Activated CD8-positive, alpha-beta memory T cell treated with anti-CD3 and anti-CD28 coated beads for 36 hours (primary cell): ENCODE data around the gene DNAL1. TPM values are rescaled to one million over a fixed set of nuclear protein-coding genes. Genes with fewer than 3 reads are reported as not detected.

Source experiments
- CTCF ChIA-PET: fragments of 350-600 bp; sonication (Branson Sonifier 250); formaldehyde crosslinking; loops from one replicate; lab custom pipeline; 2021; ENCODE audit warnings: antibody characterized with exemption; lab: Charles Lee
- POLR2A ChIA-PET: fragments of 350-600 bp; sonication (Branson Sonifier 250); formaldehyde crosslinking; loops from one replicate; lab custom pipeline; 2021; ENCODE audit warnings: antibody characterized with exemption; lab: Charles Lee
- total RNA-seq, 2 experiments: library from RNA; stranded (reverse); gene quantifications; one replicate each; pipeline ENCODE4 v1.2.3, GENCODE V29; 2021

DNAL1 gene
- total RNA-seq, 2 experiments from 2014 or later = 9.9 TPM

- CTCF ChIA-PET = interaction anchor here (0.6 to 7.8 kb wide), 6 partner anchors 8 to 196 kb away, joined by 3 to 57 read pairs (median 4); a partner anchor contains a TSS
- POLR2A ChIA-PET = interaction anchor here (0.5 to 5.5 kb wide), 5 partner anchors 9 to 215 kb away, joined by 3 to 38 read pairs (median 4); a partner anchor contains a TSS
Observed at GRCh38 chr14:73744874-73745529, 100.2 kb downstream of the DNAL1 start.

GRCh38 chr14:73745571-73746519, 101.1 kb downstream of the DNAL1 start:
- ChIA-PET CTCF (interaction anchor here (0.9 to 7.8 kb wide), 5 partner anchors 8 to 30 kb away, joined by 3 to 57 read pairs (median 3); a partner anchor contains a TSS), POLR2A (interaction anchor here (0.6 to 5.5 kb wide), 3 partner anchors 8 to 156 kb away, joined by 3 to 38 read pairs (median 28); a partner anchor contains a TSS)

GRCh38 chr14:73746520-73747378, 102.0 kb downstream of the DNAL1 start:
- ChIA-PET POLR2A (interaction anchor here (0.6 to 1.1 kb wide), 3 partner anchors 13 to 176 kb away, joined by 3 to 4 read pairs (median 3); a partner anchor contains a TSS), CTCF (interaction anchor here (1.0 to 7.8 kb wide), 4 partner anchors 7 to 79 kb away, joined by 3 to 57 read pairs (median 3); no protein-coding TSS in a partner anchor)

- CTCF ChIA-PET = interaction anchor here (1.0 to 2.7 kb wide), 4 partner anchors 11 to 78 kb away, joined by 3 to 14 read pairs (median 3); a partner anchor contains a TSS
Observed at GRCh38 chr14:73747379-73748211, 102.8 kb downstream of the DNAL1 start.

GRCh38 chr14:73748858-73749357, 104.1 kb downstream of the DNAL1 start:
- POLR2A ChIA-PET = interaction anchor here (0.8 to 2.5 kb wide), 2 partner anchors 10 to 103 kb away, joined by 3 to 11 read pairs; partner anchors contain the start of gene PTGR2

More at GRCh38 chr14:73747379-73748211, 102.8 kb downstream of the DNAL1 start:
- POLR2A ChIA-PET = interaction anchor here (0.7 to 1.1 kb wide), 2 partner anchors 12 to 177 kb away, joined by 3 to 4 read pairs; a partner anchor contains a TSS

GRCh38 chr14:73749706-73750530, 105.1 kb downstream of the DNAL1 start:
- ChIA-PET CTCF (interaction anchor here (0.7 to 6.7 kb wide), 6 partner anchors 7 to 101 kb away, joined by 3 to 57 read pairs (median 4); a partner anchor contains a TSS), POLR2A (interaction anchor here (2.5 kb wide), 1 partner anchor 9 kb away, joined by 11 read pairs; a partner anchor contains a TSS)

More at GRCh38 chr14:73748858-73749357, 104.1 kb downstream of the DNAL1 start:
- CTCF ChIA-PET = interaction anchor here (0.6 to 2.7 kb wide), 4 partner anchors 9 to 143 kb away, joined by 3 to 14 read pairs (median 3); a partner anchor contains a TSS

- POLR2A ChIA-PET = interaction anchor here (2.5 kb wide), 1 partner anchor 8 kb away, joined by 11 read pairs; a partner anchor contains a TSS
- CTCF ChIA-PET = interaction anchor here (0.8 to 6.7 kb wide), 5 partner anchors 8 to 79 kb away, joined by 3 to 57 read pairs (median 14); a partner anchor contains a TSS
Observed at GRCh38 chr14:73750531-73750901, 105.7 kb downstream of the DNAL1 start.

GRCh38 chr14:73751157-73751691, 106.4 kb downstream of the DNAL1 start:
- POLR2A ChIA-PET = no interaction called here
- CTCF ChIA-PET = interaction anchor here (0.7 to 6.7 kb wide), 5 partner anchors 9 to 35 kb away, joined by 3 to 57 read pairs (median 28); no protein-coding TSS in a partner anchor

- ChIA-PET POLR2A (interaction anchor here (1.2 to 5.2 kb wide), 3 partner anchors 10 to 35 kb away, joined by 3 to 45 read pairs (median 28); no protein-coding TSS in a partner anchor), CTCF (interaction anchor here (0.9 to 6.7 kb wide), 7 partner anchors 10 to 36 kb away, joined by 3 to 57 read pairs (median 6); no protein-coding TSS in a partner anchor)
Observed at GRCh38 chr14:73752297-73752992, 107.7 kb downstream of the DNAL1 start.

Other genes with a start within 250 kb of the DNAL1 start
- gene NUMB, start 186.4 kb upstream of the DNAL1 start, total RNA-seq = 10 to 100 TPM; 36.7 to 37.4 TPM
- gene RIOX1, start 154.1 kb upstream of the DNAL1 start, total RNA-seq = 10 to 100 TPM; 25.7 to 26.2 TPM
- gene ACOT1, start 107.8 kb upstream of the DNAL1 start, total RNA-seq = under 1 TPM; 0.78 to 0.86 TPM
- not detected for gene HEATR4, start 86.0 kb upstream of the DNAL1 start, total RNA-seq
- gene ACOT2, start 75.8 kb upstream of the DNAL1 start, total RNA-seq = 10 to 100 TPM; 10.8 to 13.2 TPM
- gene ACOT4, start 53.1 kb upstream of the DNAL1 start, total RNA-seq = 1 to 10 TPM; 4.0 to 4.5 TPM
- not detected for gene ACOT6, start 32.5 kb upstream of the DNAL1 start, total RNA-seq
- gene PNMA1, start 69.4 kb downstream of the DNAL1 start, total RNA-seq = 10 to 100 TPM; 43.2 to 44.7 TPM
- gene PTGR2, start 206.8 kb downstream of the DNAL1 start, total RNA-seq = 1 to 10 TPM; 4.5 to 5.0 TPM
- gene ZNF410, start 241.9 kb downstream of the DNAL1 start, total RNA-seq = 10 to 100 TPM; 66.1 to 66.7 TPM